SIG-M5 (cell line): ENCODE measurements around the gene LYG2.
A peak's percentile ranks its signal among the peaks of the same experiment; 100 is the strongest.
"Not testable (repeated sequence)": the region's sequence is repeated elsewhere in the genome, so short reads cannot be mapped to it uniquely, and the experiment has no call there.

Experiments used
- DNase-seq: peaks from one replicate; lab custom pipeline; 2025; lab: John Stamatoyannopoulos, UW

Gene LYG2, protein sequence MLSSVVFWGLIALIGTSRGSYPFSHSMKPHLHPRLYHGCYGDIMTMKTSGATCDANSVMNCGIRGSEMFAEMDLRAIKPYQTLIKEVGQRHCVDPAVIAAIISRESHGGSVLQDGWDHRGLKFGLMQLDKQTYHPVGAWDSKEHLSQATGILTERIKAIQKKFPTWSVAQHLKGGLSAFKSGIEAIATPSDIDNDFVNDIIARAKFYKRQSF

DNA sequence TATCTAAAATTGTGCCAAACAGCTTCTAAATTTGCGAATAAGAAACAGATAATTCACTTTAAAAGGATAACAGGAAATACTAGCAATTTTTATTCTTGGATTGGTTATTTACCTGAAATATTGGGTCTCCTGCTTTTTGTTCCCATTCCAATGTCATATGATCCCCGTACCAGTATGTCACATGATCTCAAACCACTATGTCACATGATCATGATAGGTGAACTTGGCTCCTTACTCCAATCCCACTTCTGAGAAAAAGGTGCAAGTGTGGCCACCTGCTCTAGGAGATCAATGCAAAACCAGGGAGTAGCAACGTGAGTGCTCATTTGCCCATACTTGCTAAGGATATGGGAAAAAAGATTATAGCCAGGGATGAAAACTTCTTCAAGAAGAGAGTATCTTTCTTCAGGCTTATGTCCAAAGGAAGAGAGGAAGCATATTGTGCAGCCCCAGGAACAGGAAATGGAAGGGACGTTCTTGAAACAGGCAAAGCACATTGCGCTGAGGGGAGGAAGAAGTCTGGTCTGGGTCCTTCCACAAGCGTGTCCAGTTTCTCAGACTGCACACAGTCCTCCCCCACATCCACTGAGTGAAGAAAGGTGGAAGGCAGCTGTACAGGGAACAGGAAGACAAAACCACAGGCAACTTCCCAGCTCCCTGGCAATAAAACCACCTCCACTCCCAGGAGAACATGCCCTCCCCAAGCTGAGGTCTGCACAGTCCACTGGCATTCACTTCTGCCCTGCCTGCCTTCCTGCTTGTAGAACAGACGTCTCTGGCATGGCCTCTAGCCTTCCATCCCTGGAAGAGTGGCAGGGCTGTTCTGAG, at the start of gene LYG2:
Gene LYG2, minus strand, starts transcription at position 176 of the 828 bp plus-strand sequence. CDS start 1,406 bp downstream, outside the sequence.
- DNase-seq: no peak

DNA sequence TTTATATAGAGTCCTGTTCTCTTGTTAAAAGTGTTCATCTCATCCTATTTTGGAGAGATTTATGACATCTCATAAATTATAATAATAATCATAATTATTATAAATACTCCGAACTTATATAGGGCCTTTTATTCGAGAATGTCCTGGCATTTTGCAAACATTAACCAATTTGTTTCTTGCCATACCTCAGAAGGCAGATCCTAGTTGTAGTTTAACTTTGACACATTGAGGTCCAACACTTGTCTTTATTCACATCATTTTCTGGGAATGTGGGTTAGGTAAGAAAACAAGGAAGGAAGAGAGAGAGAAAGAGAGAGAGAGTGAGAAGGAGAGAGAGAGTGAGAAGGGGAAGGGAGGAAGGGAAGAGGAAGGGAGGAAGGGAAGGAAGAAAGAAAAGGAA, 45.6 kb upstream of the LYG2 start, which contains the start of gene LYG1:
Gene LYG1, minus strand, starts transcription at position 101 of the 400 bp plus-strand sequence. CDS start 5,527 bp downstream, outside the sequence.
- not testable (repeated sequence) for DNase-seq

DNA sequence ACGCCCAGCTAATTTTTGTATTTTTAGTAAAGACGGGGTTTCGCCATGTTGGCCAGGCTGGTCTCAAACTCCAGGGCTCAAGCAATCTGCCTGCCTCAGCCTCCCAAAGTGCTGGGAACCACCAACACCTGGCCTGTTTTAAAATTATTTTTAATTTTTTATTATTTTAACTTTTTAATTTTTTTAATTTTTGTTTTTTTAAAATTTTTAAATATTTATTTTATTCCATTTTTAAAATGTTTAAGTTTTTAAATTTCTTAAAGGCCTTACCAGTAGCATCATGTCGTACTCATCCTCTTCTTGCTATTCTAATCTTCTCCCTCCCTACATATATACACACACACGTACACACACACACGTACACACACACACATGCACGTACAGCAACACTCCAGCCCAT, 44.1 kb upstream of the LYG2 start:
- DNase-seq: no peak

DNA sequence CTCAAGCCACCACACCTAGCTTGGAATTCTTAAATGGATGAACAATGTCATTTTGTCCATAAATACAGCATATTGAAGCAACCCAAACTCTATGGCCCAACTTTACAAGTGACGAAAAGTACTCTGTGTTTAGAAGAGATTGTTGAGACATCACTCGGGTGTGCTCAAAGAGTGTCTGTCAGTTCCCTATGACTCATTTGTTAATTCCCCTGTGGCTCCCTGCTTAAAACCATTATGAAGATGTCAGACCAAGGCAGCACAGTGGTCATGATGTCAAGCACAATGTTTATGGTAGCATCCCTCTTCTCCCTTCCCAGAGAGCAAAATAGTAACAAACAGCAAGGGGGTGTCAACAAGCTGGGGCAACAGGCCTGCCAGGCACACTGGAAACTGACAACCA, 42.5 kb upstream of the LYG2 start:
- peak; percentile 3 for DNase-seq

DNA sequence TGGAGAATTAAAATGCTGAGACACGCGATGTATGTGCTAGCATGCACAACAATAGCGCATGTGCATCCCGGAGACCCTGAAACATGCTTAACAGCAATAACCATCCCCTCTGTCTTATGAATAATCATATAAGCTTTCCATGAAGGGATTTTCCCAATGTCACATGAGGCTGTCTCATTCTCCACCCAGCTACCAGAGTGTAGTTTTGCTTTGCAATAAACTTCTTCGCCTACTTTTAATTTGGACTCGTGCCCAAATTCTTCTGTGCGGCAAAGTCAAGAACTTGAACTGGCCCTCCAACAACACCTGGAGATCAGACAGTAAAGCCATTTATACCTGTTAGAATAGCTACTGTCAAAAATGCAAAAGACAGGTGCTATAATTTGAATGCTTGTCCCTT, 30.1 kb upstream of the LYG2 start:
- no peak for DNase-seq

DNA sequence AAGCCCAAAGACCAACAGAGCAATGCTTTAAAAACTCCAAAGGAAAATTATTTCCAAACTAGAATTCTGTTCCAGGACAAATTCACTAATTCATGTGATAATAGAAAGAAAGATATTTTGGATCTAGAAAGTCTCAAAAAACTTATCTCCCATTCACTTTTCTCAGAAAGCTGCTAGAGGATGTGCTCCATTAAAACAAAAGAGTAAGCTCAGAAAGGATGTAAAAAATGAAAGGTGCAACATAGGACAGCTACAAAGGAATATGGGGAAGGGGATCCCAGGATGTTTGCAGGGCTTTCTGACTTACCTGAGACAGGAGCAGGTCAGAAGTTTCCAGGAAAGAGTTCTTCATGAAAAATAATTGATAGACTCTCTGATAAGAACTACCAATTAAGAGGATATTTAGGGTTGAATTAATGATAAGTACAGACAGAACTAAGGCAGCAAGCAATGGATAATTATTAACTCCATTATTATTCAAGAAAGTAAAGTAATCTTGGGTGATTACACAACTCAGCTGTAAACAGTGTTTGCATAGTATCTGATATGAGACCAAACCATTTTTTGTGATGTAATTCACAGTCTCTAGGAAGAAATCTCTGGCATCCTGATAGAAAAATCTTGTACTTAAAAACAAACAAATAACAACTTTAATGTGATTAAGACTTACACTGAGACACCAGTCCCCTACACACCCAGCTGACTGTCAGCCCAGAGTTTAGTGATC, 24.7 kb upstream of the LYG2 start:
- DNase-seq: no peak

DNA sequence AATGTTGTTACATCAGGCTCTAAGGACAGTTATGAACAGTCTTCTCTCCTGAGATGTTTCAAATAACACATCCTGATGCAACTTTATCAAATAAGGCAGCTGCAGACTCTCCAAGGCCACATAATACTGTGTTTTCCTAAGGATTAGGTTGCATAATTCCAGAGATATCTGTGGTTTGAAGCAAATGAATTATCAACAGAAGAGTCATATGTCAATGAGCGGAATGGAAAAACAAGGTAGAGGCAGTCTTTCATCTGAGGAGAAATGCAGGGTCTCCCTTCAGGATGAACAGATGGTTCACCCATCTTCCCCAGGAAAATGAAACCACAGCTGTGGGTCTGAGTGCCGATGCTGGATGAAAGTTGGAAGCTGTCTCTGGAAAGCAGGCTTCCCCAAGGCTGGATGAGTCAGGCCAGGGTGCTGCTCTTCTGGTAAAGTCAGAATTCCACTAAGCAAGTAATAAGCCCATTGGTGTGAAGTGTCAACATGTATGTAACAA, 23.4 kb upstream of the LYG2 start:
- no peak for DNase-seq

DNA sequence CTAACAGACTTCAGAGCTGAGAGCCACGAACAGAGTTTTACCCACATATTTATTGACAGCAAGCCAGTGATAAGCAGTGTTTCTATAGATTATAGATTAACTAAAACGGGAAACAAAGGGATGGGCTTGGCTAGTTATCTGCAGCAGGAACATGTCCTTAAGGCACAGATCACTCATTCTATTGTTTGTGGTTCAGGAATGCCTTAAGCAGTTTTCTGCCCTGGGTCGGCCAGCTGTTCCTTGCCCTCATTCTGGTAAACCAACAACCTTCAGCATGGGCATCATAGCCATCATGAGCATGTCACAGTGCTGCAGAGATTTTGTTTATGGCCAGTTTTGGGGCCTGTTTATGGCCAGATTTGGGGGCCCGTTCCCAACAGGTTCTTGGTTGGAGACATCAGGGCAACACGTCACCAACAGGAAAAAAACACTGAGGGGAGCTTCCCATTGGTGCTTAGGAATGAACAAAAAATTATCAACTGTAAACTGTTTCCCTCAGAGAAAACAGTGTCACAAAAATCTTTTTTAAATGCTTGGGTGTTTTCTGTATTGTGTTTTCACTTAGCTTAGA, 22.8 kb upstream of the LYG2 start:
- DNase-seq: not testable (repeated sequence)

DNA sequence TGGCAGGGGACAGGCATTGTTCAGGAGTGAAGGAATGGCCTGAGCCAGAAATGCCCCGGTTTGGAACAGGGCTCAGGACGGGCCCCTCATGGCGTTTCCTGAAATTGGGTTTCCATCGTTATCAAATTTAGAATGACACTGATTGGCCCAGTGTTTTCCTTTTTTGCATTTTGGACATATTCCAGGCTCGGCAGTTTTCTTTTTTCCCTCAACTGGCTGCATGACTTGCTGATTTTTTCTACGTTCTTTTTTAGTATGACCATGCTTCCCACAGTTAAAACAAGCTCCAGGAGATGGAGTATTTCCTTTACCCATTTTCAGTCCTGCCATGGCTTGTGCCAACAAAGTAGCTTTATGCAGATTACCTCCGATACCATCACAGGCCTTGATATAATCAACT, 20.4 kb upstream of the LYG2 start:
- no peak for DNase-seq

DNA sequence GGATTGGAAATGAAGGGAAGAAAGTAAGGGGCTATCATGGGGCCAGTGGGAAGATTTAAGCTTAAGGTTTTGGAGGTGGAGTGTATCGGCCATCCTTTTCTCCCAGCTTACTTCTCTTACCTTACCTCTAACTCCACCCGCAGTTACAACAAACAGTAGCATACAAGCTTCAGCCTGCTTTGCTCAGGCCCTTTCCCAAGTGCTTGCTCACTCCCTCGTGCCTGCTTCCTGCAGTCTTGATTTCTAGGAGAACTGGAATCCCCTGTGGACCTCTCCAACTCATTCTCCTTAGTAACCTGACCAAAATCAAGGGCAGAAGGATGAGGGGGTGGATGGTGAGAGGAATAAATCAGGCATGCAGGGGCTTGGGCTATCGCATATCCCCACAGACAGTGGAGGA, 5.8 kb upstream of the LYG2 start:
- DNase-seq: no peak

DNA sequence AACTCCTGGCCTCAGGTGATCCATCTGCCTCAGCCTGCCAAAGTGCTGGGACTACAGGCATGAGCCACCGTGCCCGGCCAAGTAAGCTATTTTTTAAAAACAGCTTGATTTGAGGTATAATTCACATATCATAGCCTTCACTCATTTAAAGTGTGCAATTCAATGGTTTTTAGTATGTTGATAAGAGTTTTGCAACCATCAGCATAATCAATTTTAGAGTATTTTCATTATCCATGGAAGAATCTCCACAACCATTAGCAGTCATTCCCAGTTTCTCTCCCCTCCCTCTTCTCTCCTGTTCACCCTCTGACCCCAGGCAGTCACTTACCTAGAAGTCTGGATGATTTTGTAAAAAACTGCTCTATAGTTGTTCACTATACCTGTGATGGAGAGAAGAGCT, 4.7 kb upstream of the LYG2 start:
- DNase-seq: no peak

DNA sequence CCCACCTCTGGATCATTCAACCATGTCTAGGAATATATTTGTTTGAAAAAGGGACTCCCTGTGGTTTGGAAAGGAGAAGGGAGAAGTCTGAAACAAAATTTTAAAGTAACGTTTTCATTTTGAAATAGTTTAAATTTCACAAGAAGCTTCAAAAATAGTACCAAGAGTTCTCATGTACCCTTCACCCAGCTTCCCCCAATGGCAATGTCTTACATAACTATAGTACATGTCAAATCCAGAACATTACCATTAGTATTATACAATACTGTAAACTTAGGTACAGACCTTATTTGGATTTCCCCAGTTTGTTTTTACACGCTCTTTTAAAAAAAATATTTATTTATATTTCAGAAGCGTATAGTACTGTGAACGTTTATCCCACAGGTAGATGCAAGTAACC, 4.0 kb upstream of the LYG2 start:
- no peak for DNase-seq

DNA sequence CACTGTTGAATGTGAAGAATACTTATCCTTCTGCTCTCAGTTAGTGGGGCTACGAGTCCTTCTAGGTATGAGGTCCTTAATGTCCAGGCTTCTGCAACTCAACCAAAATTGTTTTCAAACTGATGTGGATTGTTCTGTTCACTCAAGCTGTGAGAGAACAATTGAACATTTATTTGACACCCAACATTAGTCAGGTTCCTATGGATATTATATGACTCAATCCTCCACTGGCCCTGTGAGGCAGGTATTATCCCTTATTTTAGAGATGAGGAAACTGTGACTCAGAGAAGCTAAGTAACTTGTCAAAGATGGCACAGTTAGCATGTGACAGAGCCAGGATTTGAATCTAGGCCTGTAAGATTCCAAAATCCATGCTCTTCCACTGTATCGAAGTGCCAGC, 1.2 kb upstream of the LYG2 start:
- no peak for DNase-seq

DNA sequence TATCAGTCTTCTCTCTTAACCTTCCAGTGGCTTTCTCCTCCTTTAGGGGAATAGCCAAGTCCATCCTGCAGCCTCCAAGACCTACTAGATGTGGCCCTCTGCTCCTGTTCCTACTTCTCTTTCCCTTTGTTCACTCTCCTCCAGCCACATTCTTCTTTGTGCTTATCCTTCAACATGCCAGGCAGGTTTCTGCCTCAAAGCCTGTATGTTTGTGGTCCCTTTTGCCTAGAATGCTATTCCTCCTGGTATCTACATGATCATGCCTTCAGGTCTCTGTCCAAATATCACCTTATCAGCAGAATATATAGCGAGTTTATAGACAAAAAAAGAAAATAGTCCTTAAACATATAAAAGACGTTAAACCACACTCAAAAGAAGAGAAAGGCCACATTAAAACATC, 5.5 kb downstream of the LYG2 start:
- DNase-seq: no peak

DNA sequence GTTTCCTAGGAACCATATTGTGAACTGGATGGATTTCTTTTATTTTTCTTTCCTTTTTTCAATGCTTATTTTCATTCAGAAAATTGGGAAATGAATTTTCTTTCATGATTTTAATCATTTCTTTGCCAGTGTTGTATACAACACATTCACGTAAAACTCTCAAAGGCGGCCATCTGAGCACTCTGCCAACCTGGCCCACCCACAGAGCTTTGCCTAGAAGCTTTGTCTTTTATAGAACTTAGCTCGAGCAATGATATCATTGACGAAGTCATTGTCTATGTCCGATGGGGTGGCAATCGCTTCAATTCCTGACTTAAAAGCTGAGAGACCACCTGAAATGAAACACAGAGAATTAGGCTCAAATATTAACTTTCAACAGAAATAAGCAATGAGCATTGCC, 13.3 kb downstream of the LYG2 start:
- DNase-seq: no peak

DNA sequence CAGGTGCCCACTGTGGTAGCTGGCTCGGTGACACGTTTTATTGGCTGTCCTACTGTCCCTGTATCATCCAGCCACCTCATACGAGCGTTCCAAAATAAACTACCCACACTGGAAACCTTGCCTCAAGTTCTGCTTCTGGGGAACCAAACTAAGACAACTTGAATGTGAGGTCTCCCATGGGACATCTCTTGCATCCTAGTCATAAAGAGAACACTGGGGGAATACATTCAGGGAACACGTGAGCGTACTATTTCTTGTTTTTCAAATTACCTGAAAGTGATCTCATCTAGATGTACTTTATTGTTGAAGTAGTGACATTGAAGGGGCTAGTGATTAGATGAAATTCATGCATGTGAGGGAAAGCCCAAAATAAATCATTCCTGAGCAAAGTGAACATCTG, 15.0 kb downstream of the LYG2 start:
- DNase-seq: no peak

DNA sequence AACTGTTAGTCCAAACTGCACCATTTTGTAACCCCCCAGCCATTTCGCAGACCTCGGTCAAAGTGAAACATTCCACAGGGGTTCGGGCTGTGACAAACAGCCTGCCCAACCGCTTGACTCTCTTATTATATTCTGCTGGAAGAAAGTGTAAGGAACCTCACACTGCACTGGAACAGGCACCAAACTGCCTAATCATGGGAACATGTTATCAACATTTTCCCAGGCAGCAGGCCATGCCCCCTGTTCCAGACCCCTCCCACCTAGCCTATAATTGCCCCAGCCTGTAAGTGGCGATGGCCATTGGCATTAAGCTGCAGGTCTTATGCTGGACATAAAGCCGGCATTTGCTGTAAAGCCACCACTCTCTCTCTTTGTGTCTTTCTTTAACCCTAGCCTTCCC, 16.9 kb downstream of the LYG2 start:
- DNase-seq: no peak

DNA sequence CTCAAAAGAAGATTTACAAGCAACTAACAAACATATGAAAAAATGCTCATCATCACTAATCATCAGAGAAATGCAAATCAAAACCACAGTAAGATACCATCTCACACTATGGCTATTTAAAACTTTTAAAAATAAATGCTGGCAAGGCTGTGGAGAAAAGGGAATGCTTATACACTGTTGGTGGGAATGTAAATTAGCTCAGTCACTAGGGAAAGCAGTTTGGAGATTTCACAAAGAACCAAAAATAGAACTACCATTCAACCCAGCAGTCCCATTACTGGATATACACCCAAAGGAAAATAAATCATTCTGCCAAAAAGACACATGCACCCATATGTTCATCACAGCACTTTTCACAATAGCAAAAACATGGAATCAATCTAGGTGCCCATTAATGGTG, 22.3 kb downstream of the LYG2 start:
- DNase-seq: not testable (repeated sequence)

DNA sequence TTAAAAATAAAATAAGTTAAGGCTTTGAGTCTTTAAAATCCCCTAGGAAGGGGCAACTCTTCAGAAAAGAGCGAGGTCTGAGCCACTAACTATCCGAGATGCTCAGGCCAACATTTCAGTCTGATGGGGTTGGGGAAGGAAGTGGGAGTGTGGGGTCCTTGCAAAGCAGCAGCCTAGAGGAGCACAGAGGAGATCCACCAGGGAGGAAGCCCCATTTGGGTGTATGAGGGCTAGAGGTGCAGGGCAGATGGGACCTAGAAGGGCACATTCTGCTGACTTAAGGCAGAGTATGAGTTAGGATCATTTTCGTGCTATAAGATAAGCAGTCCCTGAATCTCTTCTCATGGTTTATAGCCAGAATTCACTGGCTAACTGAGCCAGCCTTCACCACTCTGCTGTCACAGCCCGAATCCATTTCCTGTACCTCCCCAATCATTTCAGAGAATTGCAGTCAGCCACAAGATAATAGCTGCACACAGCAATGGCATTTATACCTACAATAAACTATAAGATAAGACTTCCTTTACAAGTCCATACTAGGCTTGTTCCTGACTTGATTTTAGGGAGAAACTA, 37.5 kb downstream of the LYG2 start:
- DNase-seq: no peak

DNA sequence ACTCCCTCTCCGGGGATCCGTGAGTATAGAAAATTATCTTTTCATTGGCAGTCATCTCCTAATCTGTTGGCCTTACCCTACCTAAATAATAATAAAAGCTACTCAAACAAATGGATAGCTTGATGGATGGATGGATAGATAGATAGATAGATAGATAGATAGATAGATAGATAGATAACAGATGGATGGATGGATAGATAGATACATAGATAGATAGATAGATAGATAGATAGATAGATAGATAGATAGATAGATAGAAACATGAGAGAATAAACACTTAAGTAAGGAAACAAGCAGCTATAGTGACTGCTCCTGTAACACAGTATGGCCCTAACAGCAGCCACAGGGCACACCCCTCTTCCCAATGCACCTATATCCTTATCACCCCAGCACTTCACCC, 39.4 kb downstream of the LYG2 start:
- DNase-seq: no peak

DNA sequence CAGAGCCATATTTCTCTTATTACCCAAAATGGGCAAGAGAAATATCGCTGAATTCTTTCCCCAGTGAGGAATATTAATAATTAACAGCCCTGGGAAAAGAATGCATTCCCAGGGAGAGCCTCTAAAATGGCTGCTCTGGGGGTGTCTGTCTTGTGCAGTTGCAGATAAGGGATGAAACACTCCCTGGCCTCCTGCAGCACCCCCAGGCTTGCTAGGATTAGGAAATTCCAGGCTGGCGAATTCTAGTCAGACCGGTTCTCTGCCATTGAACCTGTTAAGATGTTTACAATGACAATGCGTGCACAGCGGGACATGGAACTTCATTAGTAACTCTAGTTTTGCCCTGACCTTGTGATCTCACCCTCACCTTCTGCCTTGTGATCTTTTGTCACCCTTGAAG, 50.0 kb downstream of the LYG2 start:
- DNase-seq: no peak
